HEK293 (cell line): ENCODE data around the gene CACTIN.

Experiments used
- BCL11A ChIP-seq: fragments of 450-650 bp; formaldehyde crosslinking; IDR thresholded peaks from 2 replicates; pipeline ENCODE4 v1.5.1; 2016; ENCODE audit warnings: low read depth, missing biosample characterization, missing genetic modification characterization
- ELK4 ChIP-seq: IDR thresholded peaks from 2 replicates; pipeline ENCODE4 v1.6.1; 2011; ENCODE audit warnings: mild to moderate bottlenecking, low read depth, low read length, borderline replicate concordance
- GLIS2 ChIP-seq: fragments of 450-650 bp; formaldehyde crosslinking; IDR thresholded peaks from 2 replicates; pipeline ENCODE4 v1.5.1; 2016; ENCODE audit warnings: missing biosample characterization, missing genetic modification characterization
- PRDM6 ChIP-seq: fragments of 450-650 bp; formaldehyde crosslinking; IDR thresholded peaks from 2 replicates; pipeline ENCODE4 v1.5.1; 2017; ENCODE audit warnings: missing biosample characterization, missing genetic modification characterization
- ZBTB11 ChIP-seq: fragments of 450-650 bp; formaldehyde crosslinking; conservative IDR thresholded peaks from 2 replicates; pipeline ENCODE4 v1.5.1; 2016; ENCODE audit warnings: low read depth, missing biosample characterization, missing genetic modification characterization
- ZBTB21 ChIP-seq: fragments of 450-650 bp; formaldehyde crosslinking; IDR thresholded peaks from 2 replicates; pipeline ENCODE4 v1.5.1; 2017; ENCODE audit warnings: missing biosample characterization, missing genetic modification characterization
- ZBTB44 ChIP-seq: fragments of 450-650 bp; IDR thresholded peaks from 2 replicates; pipeline ENCODE4 v1.5.1; 2018; ENCODE audit warnings: missing biosample characterization, mild to moderate bottlenecking, missing genetic modification characterization
- ZBTB49 ChIP-seq: fragments of 450-650 bp; formaldehyde crosslinking; IDR thresholded peaks from 2 replicates; pipeline ENCODE4 v1.5.1; 2016; ENCODE audit warnings: missing biosample characterization, missing genetic modification characterization, low read depth
- ZEB2 ChIP-seq: fragments of 450-650 bp; formaldehyde crosslinking; IDR thresholded peaks from 2 replicates; pipeline ENCODE4 v1.5.1; 2016; ENCODE audit warnings: missing biosample characterization, missing genetic modification characterization
- ZFP3 ChIP-seq: fragments of 450-650 bp; formaldehyde crosslinking; IDR thresholded peaks from 2 replicates; pipeline ENCODE4 v1.5.1; 2016; ENCODE audit warnings: low read depth, missing biosample characterization, missing genetic modification characterization
- ZNF140 ChIP-seq: fragments of 450-650 bp; formaldehyde crosslinking; IDR thresholded peaks from 2 replicates; pipeline ENCODE4 v1.5.1; 2016; ENCODE audit warnings: missing biosample characterization, missing genetic modification characterization
- ZNF148 ChIP-seq: fragments of 450-650 bp; formaldehyde crosslinking; IDR thresholded peaks from 2 replicates; pipeline ENCODE4 v1.5.0; 2017; ENCODE audit warnings: missing biosample characterization, missing genetic modification characterization, borderline replicate concordance
- ZNF274 ChIP-seq, 2 experiments: fragments of 200-500 bp in 1 of 2; fragments of 450-650 bp in 1 of 2; sonication (Bioruptor generic) in 1 of 2; formaldehyde crosslinking in 1 of 2; IDR thresholded peaks; 2 replicates each; pipeline versions ENCODE4 v1.5.1 to v1.6.1; 2014 to 2016; ENCODE audit warnings: borderline replicate concordance in 1 of 2, inconsistent platforms in 1 of 2, low read length in 1 of 2, missing biosample characterization in 1 of 2, missing genetic modification characterization in 1 of 2
- ZNF350 ChIP-seq: fragments of 450-650 bp; formaldehyde crosslinking; IDR thresholded peaks from 2 replicates; pipeline ENCODE4 v1.5.0; 2017; ENCODE audit warnings: missing biosample characterization, mild to moderate bottlenecking, missing genetic modification characterization
- ZNF398 ChIP-seq: fragments of 450-650 bp; formaldehyde crosslinking; IDR thresholded peaks from 2 replicates; pipeline ENCODE4 v1.5.1; 2017; ENCODE audit warnings: missing biosample characterization, missing genetic modification characterization
- ZNF416 ChIP-seq: fragments of 450-650 bp; formaldehyde crosslinking; IDR thresholded peaks from 2 replicates; pipeline ENCODE4 v1.5.1; 2016; ENCODE audit warnings: missing biosample characterization, missing genetic modification characterization
- ZNF629 ChIP-seq: fragments of 450-650 bp; formaldehyde crosslinking; IDR thresholded peaks from 2 replicates; pipeline ENCODE4 v1.5.1; 2017; ENCODE audit warnings: missing biosample characterization, missing genetic modification characterization
- ZNF776 ChIP-seq: fragments of 450-650 bp; formaldehyde crosslinking; IDR thresholded peaks from 2 replicates; pipeline ENCODE4 v1.5.0; 2017; ENCODE audit warnings: missing biosample characterization, missing genetic modification characterization, borderline replicate concordance
- ZSCAN5A ChIP-seq: fragments of 450-650 bp; formaldehyde crosslinking; IDR thresholded peaks from 2 replicates; pipeline ENCODE4 v1.5.1; 2016; ENCODE audit warnings: missing biosample characterization, missing genetic modification characterization
- ZXDB ChIP-seq: fragments of 450-650 bp; formaldehyde crosslinking; IDR thresholded peaks from 2 replicates; pipeline ENCODE4 v1.5.1; 2016; ENCODE audit warnings: missing biosample characterization, missing genetic modification characterization

CACTIN gene

GRCh38 chr19:3573162-3573857 lies 53.3 kb downstream of the CACTIN start (continued):
- TF ChIP-seq ZNF140 (tag by site-specific recombination) = no peak
- TF ChIP-seq ZSCAN5A (tag by site-specific recombination) = peak; percentile 54; the same call in 1 of the 2 replicates
- no peak for TF ChIP-seq ZNF776 (tag by site-specific recombination)
- no peak for TF ChIP-seq ZNF148 (tag by site-specific recombination)
- peak; percentile 79 for TF ChIP-seq ZNF398 (tag by site-specific recombination)
- TF ChIP-seq ELK4 = no peak
- TF ChIP-seq ZNF416 (tag by site-specific recombination) = no peak
- TF ChIP-seq ZBTB21 (tag by site-specific recombination) = no peak
- no peak for TF ChIP-seq ZBTB44 (tag by site-specific recombination)
- TF ChIP-seq PRDM6 = no peak
- 0 out of 2 replicates have a peak, but pooled peaks have one; percentile 12 for TF ChIP-seq ZNF629 (tag by site-specific recombination)
- TF ChIP-seq ZFP3 = no peak
- TF ChIP-seq GLIS2 = peak; percentile 90
- peak; percentile 30; the same call in 1 of the 2 replicates for TF ChIP-seq ZBTB11 (tag by site-specific recombination)
- peak; percentile 49 for TF ChIP-seq ZEB2 (tag by site-specific recombination)
- TF ChIP-seq ZNF274 (IDR thresholded peaks at IDR 0.05; ENCODE audit: low read length) = no peak
- no peak for TF ChIP-seq ZNF274 (tag by site-specific recombination; IDR thresholded peaks at IDR 0.05; ENCODE audit: borderline replicate concordance)
- TF ChIP-seq ZBTB49 (tag by site-specific recombination) = no peak
- TF ChIP-seq ZNF350 = no peak
- peak; percentile 100 for TF ChIP-seq ZXDB (tag by site-specific recombination)
- peak; percentile 84 for TF ChIP-seq BCL11A
